ENCODE measurements around the gene DUOXA1.
"Not testable (repeated sequence)": the region's sequence is repeated elsewhere in the genome, so short reads cannot be mapped to it uniquely, and the experiment has no call there.

Gene DUOXA1

DNA sequence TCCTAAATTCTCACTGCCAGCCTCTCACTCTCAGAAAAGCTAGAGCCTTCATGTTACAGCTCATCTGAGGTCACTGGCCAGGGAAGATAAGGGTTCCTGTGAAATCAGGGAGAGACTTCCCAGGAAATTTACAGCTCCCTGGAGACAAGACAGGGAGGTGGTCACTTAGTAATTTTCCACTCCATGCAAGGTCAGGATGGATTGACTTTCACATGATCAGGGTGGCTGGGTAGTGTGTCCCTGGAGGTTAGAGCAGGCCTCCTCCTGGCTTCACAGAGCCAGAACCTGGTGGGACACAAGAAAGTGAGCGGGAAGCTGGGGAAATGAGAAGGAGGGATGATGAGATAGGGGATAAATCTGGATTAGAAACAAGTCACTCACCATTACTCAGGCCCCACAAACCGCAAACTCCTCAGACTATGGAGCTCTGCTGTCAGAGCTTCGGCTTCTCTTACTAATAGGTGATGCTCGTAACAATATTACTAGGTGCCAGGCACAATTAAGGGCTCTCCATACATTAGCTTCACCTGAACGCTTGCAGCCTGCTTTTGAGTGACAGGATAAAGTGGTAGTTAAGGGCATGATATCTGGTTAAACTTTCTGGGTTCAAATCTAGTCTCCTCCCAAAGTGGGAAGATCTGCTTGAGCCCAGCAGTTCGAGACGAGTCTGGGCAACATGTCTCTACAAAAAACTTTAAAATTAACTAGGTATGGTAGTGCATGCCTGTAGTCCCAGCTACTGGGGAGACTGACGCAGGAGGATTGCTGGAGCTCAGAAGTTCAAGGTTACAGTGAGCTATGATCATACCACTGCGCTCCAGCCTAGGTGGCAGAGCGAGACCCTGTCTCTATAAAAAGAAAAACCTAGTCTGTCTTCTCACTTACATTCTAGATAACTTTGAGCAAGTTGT, 40.6 kb downstream of the DUOXA1 start:
- DNase-seq: no peak

GRCh38 chr15:45087513-45087912, 42.2 kb downstream of the DUOXA1 start:
- no peak for DNase-seq

GRCh38 chr15:45084163-45084562, 45.5 kb downstream of the DUOXA1 start:
- DNase-seq: no peak

DNA sequence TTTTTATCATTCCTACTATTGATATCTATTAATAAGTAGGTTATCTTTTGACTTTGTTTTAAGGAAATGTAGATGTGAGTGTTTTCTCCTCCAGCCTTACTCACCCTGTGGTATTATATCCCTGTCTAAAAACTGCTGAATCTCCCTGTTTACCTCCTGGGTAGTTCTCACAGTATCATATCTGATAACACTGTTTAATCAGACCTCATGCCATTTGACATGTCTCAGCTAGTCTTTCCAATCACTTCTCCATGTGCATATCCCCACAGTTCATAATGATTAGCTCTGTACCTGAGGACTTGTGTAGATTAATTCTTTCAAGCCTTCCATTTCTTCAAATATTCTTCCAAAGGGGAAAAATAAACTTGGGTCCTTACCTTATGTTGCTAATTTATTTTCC, 46.5 kb downstream of the DUOXA1 start:
- no peak for DNase-seq

DNA sequence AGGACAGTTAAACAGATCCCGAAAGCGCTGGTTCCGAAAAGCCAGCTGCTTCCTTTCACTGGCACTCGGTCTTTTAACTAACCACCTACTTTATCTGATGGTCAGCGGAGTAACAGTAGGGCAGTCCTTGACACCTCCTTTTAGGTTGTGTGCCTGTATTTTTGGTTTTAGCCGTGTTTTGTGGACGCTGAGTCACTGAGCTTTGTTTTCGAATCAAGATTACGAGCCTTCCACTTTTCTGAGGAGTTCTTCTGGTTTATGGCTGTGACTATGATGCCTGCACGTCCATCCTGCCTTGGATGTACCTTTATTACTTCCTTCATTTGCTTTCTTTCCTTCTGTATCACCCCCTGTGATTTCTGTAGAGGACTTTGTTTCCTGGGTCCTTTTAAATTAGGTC, 47.3 kb downstream of the DUOXA1 start:
- DNase-seq: not testable (repeated sequence)

GRCh38 chr15:45080593-45080992, 49.1 kb downstream of the DUOXA1 start:
- DNase-seq: not testable (repeated sequence)

DNA sequence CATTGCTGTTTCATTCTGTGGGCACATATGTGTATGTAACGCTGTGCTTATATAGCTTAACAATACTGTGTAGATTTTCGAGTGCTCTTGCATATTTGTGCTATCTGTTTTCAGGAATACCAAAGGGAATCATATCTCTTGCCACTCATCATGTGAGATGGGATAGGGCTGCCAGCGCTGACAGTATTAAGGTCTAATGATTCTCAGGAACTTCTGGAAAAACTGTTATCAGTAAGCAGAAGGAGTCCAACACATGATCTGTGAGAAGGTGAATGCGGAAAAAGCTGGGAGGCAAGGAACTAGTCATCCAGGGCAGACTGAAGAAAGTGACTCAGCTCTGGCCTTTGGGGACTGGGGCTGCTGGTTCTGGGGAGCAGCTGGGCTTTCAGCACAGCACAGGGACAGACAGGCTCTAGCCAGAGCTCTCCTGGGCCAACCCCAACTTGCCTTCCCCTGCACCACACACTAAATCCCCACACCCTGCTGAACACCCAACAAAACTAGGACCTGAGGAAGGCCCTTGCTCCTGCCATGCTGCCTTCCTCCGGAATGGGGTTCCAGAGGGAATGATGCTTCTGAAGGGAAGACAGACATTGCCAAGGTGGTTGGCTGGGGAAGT, 49.9 kb downstream of the DUOXA1 start:
- not testable (repeated sequence) for DNase-seq

DNA sequence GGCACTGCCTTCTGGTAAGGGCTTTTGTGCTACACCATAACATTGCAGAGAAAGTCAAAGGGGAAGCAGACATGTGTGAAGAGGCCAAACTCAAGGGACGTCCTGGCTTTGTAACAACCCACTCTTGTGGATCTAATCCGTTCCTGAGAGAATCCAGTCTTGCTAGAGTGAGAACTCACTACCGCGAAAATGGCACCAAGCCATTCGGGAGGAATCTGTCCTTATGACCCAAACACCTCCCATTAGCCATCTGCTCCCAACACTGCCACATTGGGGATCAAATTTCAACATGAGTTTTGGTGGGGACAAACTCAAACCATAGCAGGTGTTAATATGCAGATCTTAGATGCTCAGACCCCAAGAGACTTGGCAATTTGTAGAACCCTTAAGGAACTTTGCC, 50.5 kb downstream of the DUOXA1 start:
- not testable (repeated sequence) for DNase-seq

DNA sequence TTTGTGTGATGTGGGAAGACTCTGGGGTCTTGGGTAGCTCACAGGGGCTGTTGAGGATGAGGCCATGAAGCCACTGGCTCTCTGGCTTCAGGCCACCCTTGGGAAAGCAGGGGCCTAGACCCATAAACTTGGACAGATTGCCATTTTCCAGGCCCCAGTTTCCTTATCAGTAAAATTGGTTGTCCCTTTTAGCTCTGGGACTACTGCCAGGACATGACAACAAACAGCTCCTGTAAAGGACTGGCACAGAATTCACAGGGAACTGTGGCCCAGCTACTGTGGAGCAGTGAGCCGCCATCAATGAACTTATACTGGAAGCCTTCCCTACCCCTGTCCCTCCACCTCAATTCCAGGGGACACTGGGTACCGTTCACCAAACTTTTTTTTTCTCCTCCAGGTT, 52.3 kb downstream of the DUOXA1 start:
- not testable (repeated sequence) for DNase-seq

DNA sequence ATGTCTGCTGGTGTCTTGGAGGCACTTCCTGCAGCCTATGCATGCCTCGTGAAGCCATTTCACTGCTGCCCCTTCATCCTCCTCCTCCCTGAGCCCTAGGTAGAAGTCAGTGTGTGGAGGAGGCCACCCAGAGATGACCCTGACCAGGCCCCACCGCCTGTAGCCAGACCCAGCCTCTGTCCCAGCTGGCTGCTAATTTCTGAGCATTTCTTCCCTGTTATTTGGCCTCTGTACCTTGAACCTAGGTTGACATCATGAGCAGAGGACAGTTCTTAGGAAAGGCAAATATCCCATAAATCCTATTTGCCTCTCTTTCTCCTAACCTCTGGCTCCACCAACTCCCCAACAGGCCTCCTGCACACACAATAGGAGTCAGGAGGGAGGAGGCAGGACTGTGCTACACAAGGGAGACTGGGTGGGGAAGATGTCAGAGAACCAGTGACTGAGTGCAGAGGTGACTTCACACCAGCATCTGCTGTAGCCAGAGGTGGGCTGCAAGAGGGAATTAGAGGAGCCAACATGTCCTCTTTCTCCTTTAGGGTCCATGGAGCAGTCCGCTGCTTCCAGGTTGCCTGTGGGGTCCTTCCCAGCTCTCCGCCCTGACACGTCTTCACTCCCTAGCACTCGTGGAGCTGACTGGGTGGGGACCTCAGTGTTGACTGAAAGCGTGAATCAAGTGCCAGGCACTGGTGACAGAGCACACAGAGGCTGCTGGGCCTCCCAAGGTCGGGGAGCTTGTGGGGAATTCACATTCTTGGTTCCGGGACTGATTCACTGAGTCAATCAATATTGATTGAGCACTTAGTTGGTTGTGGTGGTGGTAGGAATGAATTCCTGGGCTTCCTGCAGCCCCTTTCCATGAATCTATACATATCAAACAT, 54.0 kb downstream of the DUOXA1 start:
- not testable (repeated sequence) for DNase-seq

- DNase-seq: not testable (repeated sequence)
Measured at GRCh38 chr15:45073602-45074001, 56.1 kb downstream of the DUOXA1 start.

GRCh38 chr15:45069942-45070360, 59.7 kb downstream of the DUOXA1 start:
- DNase-seq: not testable (repeated sequence)
